ENCODE results near the gene C1orf226.

GRCh38 chr1:162421258-162422164 is 40.0 kb downstream of the C1orf226 start:
- TF ChIP-seq POLR2AphosphoS5 (IDR thresholded peaks at IDR 0.05; ENCODE audit: insufficient read depth in 1 of 2, low read depth in 1 of 2) = no peak
- TF ChIP-seq CTCF (IDR thresholded peaks at IDR 0.05) = no peak

All from vagina (tissue), 2 donors.